Sigmoid colon (tissue), 7 donors: ENCODE measurements around the gene C18orf63. TPM values are rescaled to one million over a fixed set of nuclear protein-coding genes. Genes with fewer than 3 reads are reported as not detected.

Experiments used
- DNase-seq: peaks from one replicate; pipeline ENCODE4 v3.0.0-alpha.2; 2019
- H3K27ac ChIP-seq, 4 donors: fragments of 200-600 bp; sonication (generic); one replicate each; pipeline ENCODE4 v1.5.1; 2016 to 2019; ENCODE audit warnings: mild to moderate bottlenecking in 1 of 4
- H3K27me3 ChIP-seq, 3 donors: fragments of 200-600 bp; sonication (generic); one replicate each; pipeline ENCODE4 v1.5.1; 2019; ENCODE audit warnings: mild to moderate bottlenecking in 1 of 3
- H3K36me3 ChIP-seq, 4 donors: fragments of 200-600 bp; sonication (generic); one replicate each; pipeline ENCODE4 v1.5.1; 2016 to 2019
- H3K4me1 ChIP-seq, 4 donors: fragments of 200-600 bp; sonication (generic); one replicate each; pipeline ENCODE4 v1.5.1; 2017 to 2019
- H3K4me3 ChIP-seq, 4 donors: fragments of 200-600 bp; sonication (generic); one replicate each; pipeline ENCODE4 v1.5.1; 2017 to 2019; ENCODE audit warnings: mild to moderate bottlenecking in 2 of 4, moderate library complexity in 1 of 4
- H3K9me3 ChIP-seq, 4 donors: fragments of 200-600 bp in 3 of 4; sonication (generic) in 3 of 4; one replicate each; pipeline versions ENCODE4 v1.5.1 to v1.6.1; 2013 to 2019
- CTCF ChIP-seq, 4 experiments: fragments of 450-650 bp in 3 of 4; fragments of 200-600 bp in 1 of 4; IDR thresholded peaks; one replicate each; pipeline ENCODE4 v1.5.1; 2016 to 2019; ENCODE audit warnings: antibody characterized with exemption in 4 of 4, mild to moderate bottlenecking in 3 of 4, moderate library complexity in 2 of 4
- EP300 ChIP-seq, 4 donors: sonication (generic); formaldehyde crosslinking; IDR thresholded peaks; one replicate each; pipeline ENCODE4 v1.6.1; 2017; ENCODE audit warnings: antibody characterized with exemption in 4 of 4
- POLR2A ChIP-seq, 2 donors: fragments of 450-650 bp; IDR thresholded peaks; one replicate each; pipeline ENCODE4 v1.6.1; 2016; ENCODE audit warnings: antibody characterized with exemption in 2 of 2, mild to moderate bottlenecking in 2 of 2, moderate library complexity in 2 of 2
- POLR2AphosphoS5 ChIP-seq, 4 donors: sonication (generic); formaldehyde crosslinking; IDR thresholded peaks; one replicate each; pipeline ENCODE4 v1.6.1; 2017; ENCODE audit warnings: antibody characterized with exemption in 4 of 4
- WGBS, 2 donors: extraction: QIAGEN DNeasy Blood & Tissue Kit; methylation state at CpG; one replicate each; pipeline ENCODE4 v1.1.7; 2013; 5-methylcytosine and 5-hydroxymethylcytosine counted together
- intact Hi-C: fragments of 100-400 bp; cut with DNase I; formaldehyde crosslinking; loops from one replicate; pipeline ENCODE4 v1.15.1; 2023
- polyA plus RNA-seq, 3 donors: library from polyadenylated mRNA; stranded (reverse); fragments of 200-250 nt; gene quantifications; one replicate each; pipeline ENCODE4 v1.2.3, GENCODE V29; 2013
- total RNA-seq, 4 donors: library from RNA; depleted of rRNA; stranded (reverse); fragments of >200 nt; gene quantifications; one replicate each; pipeline ENCODE4 v1.1.0, GENCODE V29; 2016
- donor health status: healthy with polysubstance abuse.
- donor health status: Bipolar disorder and iron deficiency.
- donor health status: healthy.

Gene C18orf63
- total and polyA plus RNA-seq, 7 donors = not detected

GRCh38 chr18:74329688-74330205 lies 14.1 kb downstream of the C18orf63 start:
- H3K27ac ChIP-seq = no peak overlapping the region
- no peak for DNase-seq
- no peak for TF ChIP-seq EP300 (IDR thresholded peaks at IDR 0.05)
- no peak for TF ChIP-seq CTCF (IDR thresholded peaks at IDR 0.05)
- no peak for TF ChIP-seq POLR2AphosphoS5 (IDR thresholded peaks at IDR 0.05)
- TF ChIP-seq POLR2A (IDR thresholded peaks at IDR 0.05) = no peak
- no peak overlapping the region for H3K4me3 ChIP-seq
- H3K27me3 ChIP-seq = no peaks in the 10 kb centered on the region
- H3K9me3 ChIP-seq = no peaks in the 10 kb centered on the region
- intact Hi-C loops = no loop called here
- H3K4me1 ChIP-seq = no peaks in the 10 kb centered on the region
- no peaks in the 10 kb centered on the region for H3K36me3 ChIP-seq
- 84 to 92% methylated on average over 1 of the region's 1 CpG for WGBS, 2 donors

- Histone ChIP-seq H3K4me3 (no peak overlapping the region), H3K36me3 (no peaks in the 10 kb centered on the region), H3K4me1 (no peaks in the 10 kb centered on the region), H3K27ac (no peak overlapping the region), H3K9me3 (no peaks in the 10 kb centered on the region), H3K27me3 (no peaks in the 10 kb centered on the region)
- WGBS, 2 donors = 59 to 71% methylated on average over 2 of the region's 2 CpGs
- TF ChIP-seq POLR2AphosphoS5 (IDR thresholded peaks at IDR 0.05) = no peak
- TF ChIP-seq CTCF (IDR thresholded peaks at IDR 0.05) = peak in 1 of 4 experiments; percentile 18
- no peak for DNase-seq
- intact Hi-C loops = no loop called here
Observed at GRCh38 chr18:74331404-74331803, 15.8 kb downstream of the C18orf63 start.

GRCh38 chr18:74333091-74333490 lies 17.5 kb downstream of the C18orf63 start:
- H3K36me3 ChIP-seq = no peaks in the 10 kb centered on the region
- H3K4me3 ChIP-seq = no peak overlapping the region
- H3K4me1 ChIP-seq = peaks cover 0 to 17% (median 9%) of the 10 kb centered on the region in 4 donors
- H3K9me3 ChIP-seq = no peaks in the 10 kb centered on the region
- no peak for TF ChIP-seq CTCF (IDR thresholded peaks at IDR 0.05)
- no peak for TF ChIP-seq POLR2A (IDR thresholded peaks at IDR 0.05)
- no peak for TF ChIP-seq POLR2AphosphoS5 (IDR thresholded peaks at IDR 0.05)
- no peak overlapping the region for H3K27ac ChIP-seq
- intact Hi-C loops = no loop called here
- WGBS, 2 donors = 34 to 58% methylated on average over 1 of the region's 1 CpG
- DNase-seq = no peak
- H3K27me3 ChIP-seq = no peaks in the 10 kb centered on the region

GRCh38 chr18:74334242-74334893 lies 18.7 kb downstream of the C18orf63 start:
- Histone ChIP-seq H3K27me3 (no peaks in the 10 kb centered on the region), H3K36me3 (no peaks in the 10 kb centered on the region), H3K4me3 (no peak overlapping the region), H3K4me1 (peaks cover 0 to 25% (median 14%) of the 10 kb centered on the region in 4 donors), H3K27ac (no peak overlapping the region), H3K9me3 (no peaks in the 10 kb centered on the region)
- TF ChIP-seq EP300 (IDR thresholded peaks at IDR 0.05) = no peak
- no peak for TF ChIP-seq POLR2A (IDR thresholded peaks at IDR 0.05)
- no peak for TF ChIP-seq CTCF (IDR thresholded peaks at IDR 0.05)
- no peak for TF ChIP-seq POLR2AphosphoS5 (IDR thresholded peaks at IDR 0.05)
- intact Hi-C loops = no loop called here
- DNase-seq = no peak

GRCh38 chr18:74336656-74337055 lies 21.0 kb downstream of the C18orf63 start:
- Histone ChIP-seq H3K4me1 (peaks cover 0 to 25% (median 14%) of the 10 kb centered on the region in 4 donors), H3K27me3 (no peaks in the 10 kb centered on the region), H3K36me3 (no peaks in the 10 kb centered on the region), H3K9me3 (no peaks in the 10 kb centered on the region), H3K4me3 (no peak overlapping the region), H3K27ac (no peak overlapping the region)
- no peak for TF ChIP-seq POLR2AphosphoS5 (IDR thresholded peaks at IDR 0.05)
- no peak for TF ChIP-seq EP300 (IDR thresholded peaks at IDR 0.05)
- no peak for TF ChIP-seq POLR2A (IDR thresholded peaks at IDR 0.05)
- TF ChIP-seq CTCF (IDR thresholded peaks at IDR 0.05) = no peak
- intact Hi-C loops = no loop called here
- DNase-seq = no peak
